HEK293 (cell line): ENCODE measurements around the gene IFT43.

ENCODE experiments used
- CTCF ChIA-PET: fragments of 350-600 bp; formaldehyde crosslinking; extraction: SDS; loops from one replicate; lab custom pipeline; 2021; ENCODE audit warnings: antibody characterized with exemption; lab: Yijun Ruan, JAX
- POLR2A ChIA-PET: fragments of 300-600 bp; formaldehyde crosslinking; extraction: SDS; loops from one replicate; lab custom pipeline; 2020; ENCODE audit warnings: antibody characterized with exemption, inconsistent platforms; lab: Yijun Ruan, JAX
- H3K27ac ChIP-seq: fragments of 200-500 bp; sonication (Bioruptor generic); 2 replicates; pipeline ENCODE4 v1.5.1; 2014; ENCODE audit warnings: low read depth, low read length, control low read depth, inconsistent platforms; ENCODE audit errors: extremely low read depth
- H3K36me3 ChIP-seq, 2 experiments: fragments of 200-500 bp in 1 of 2; sonication (Bioruptor generic) in 1 of 2; 1 replicate in 1 of 2; 2 replicates in 1 of 2; pipeline ENCODE4 v1.5.1; 2014 to 2017; ENCODE audit warnings: inconsistent platforms in 2 of 2, low read length in 2 of 2; ENCODE audit not compliant: control insufficient read depth in 2 of 2, insufficient read depth in 1 of 2
- H3K4me1 ChIP-seq: fragments of 200-500 bp; sonication (Bioruptor generic); 2 replicates; pipeline ENCODE4 v1.5.1; 2014; ENCODE audit warnings: mild to moderate bottlenecking, low read length, inconsistent platforms; ENCODE audit not compliant: control insufficient read depth, insufficient read depth
- H3K4me3 ChIP-seq: 2 replicates; pipeline ENCODE4 v1.5.1; 2011; ENCODE audit warnings: low read depth, mild to moderate bottlenecking, control low read depth, low read length, moderate library complexity
- H3K9me3 ChIP-seq: fragments of 200-500 bp; sonication (Bioruptor generic); 2 replicates; pipeline ENCODE4 v1.5.1; 2014; ENCODE audit warnings: low read depth, low read length, inconsistent platforms; ENCODE audit not compliant: control insufficient read depth, insufficient read depth
- GLI2 ChIP-seq: fragments of 450-650 bp; formaldehyde crosslinking; IDR thresholded peaks from 2 replicates; pipeline ENCODE4; 2017; ENCODE audit warnings: missing biosample characterization, missing genetic modification characterization, low read depth, borderline replicate concordance
- HOXA7 ChIP-seq: sonication (generic); formaldehyde crosslinking; IDR thresholded peaks from 2 replicates; pipeline ENCODE4 v1.8.1; 2022; ENCODE audit warnings: missing genetic modification reagents, borderline replicate concordance
- KLF10 ChIP-seq: fragments of 450-650 bp; IDR thresholded peaks from 2 replicates; pipeline ENCODE4 v1.5.1; 2018; ENCODE audit warnings: missing biosample characterization, mild to moderate bottlenecking, missing genetic modification characterization
- MEIS1 ChIP-seq: sonication (generic); formaldehyde crosslinking; IDR thresholded peaks from 2 replicates; pipeline ENCODE4 v1.8.1; 2022; ENCODE audit warnings: missing genetic modification reagents, mild to moderate bottlenecking, borderline replicate concordance
- OSR2 ChIP-seq: fragments of 450-650 bp; formaldehyde crosslinking; IDR thresholded peaks from 2 replicates; pipeline ENCODE4 v1.5.1; 2016; ENCODE audit warnings: missing biosample characterization, missing genetic modification characterization
- OVOL3 ChIP-seq: fragments of 450-650 bp; formaldehyde crosslinking; IDR thresholded peaks from 2 replicates; pipeline ENCODE4 v1.5.1; 2016; ENCODE audit warnings: missing biosample characterization, missing genetic modification characterization
- PRDM1 ChIP-seq: fragments of 450-650 bp; formaldehyde crosslinking; IDR thresholded peaks from 2 replicates; pipeline ENCODE4; 2016; ENCODE audit warnings: missing biosample characterization, missing genetic modification characterization
- ZFP37 ChIP-seq: fragments of 450-650 bp; formaldehyde crosslinking; IDR thresholded peaks from 2 replicates; pipeline ENCODE4 v1.5.1; 2016; ENCODE audit warnings: missing biosample characterization, missing genetic modification characterization
- ZNF132 ChIP-seq: fragments of 450-650 bp; formaldehyde crosslinking; IDR thresholded peaks from 2 replicates; pipeline ENCODE4 v1.5.1; 2017; ENCODE audit warnings: missing biosample characterization, missing genetic modification characterization, borderline replicate concordance
- ZNF133 ChIP-seq: fragments of 450-650 bp; formaldehyde crosslinking; IDR thresholded peaks from 2 replicates; pipeline ENCODE4 v1.5.1; 2016; ENCODE audit warnings: missing biosample characterization, missing genetic modification characterization
- ZNF146 ChIP-seq: fragments of 450-650 bp; formaldehyde crosslinking; IDR thresholded peaks from 2 replicates; pipeline ENCODE4 v1.5.1; 2016; ENCODE audit warnings: missing biosample characterization, missing genetic modification characterization
- ZNF19 ChIP-seq: fragments of 450-650 bp; formaldehyde crosslinking; IDR thresholded peaks from 2 replicates; pipeline ENCODE4; 2016; ENCODE audit warnings: missing biosample characterization, missing genetic modification characterization, low read depth
- ZNF202 ChIP-seq: fragments of 450-650 bp; formaldehyde crosslinking; IDR thresholded peaks from 2 replicates; pipeline ENCODE4 v1.5.1; 2016; ENCODE audit warnings: missing biosample characterization, missing genetic modification characterization, borderline replicate concordance
- ZNF292 ChIP-seq: fragments of 450-650 bp; formaldehyde crosslinking; IDR thresholded peaks from 2 replicates; pipeline ENCODE4 v1.5.1; 2016; ENCODE audit warnings: low read depth, missing biosample characterization, missing genetic modification characterization, borderline replicate concordance
- ZNF311 ChIP-seq: fragments of 450-650 bp; formaldehyde crosslinking; IDR thresholded peaks from 2 replicates; pipeline ENCODE4 v1.5.1; 2017; ENCODE audit warnings: missing biosample characterization, missing genetic modification characterization, borderline replicate concordance
- ZNF350 ChIP-seq: fragments of 450-650 bp; formaldehyde crosslinking; IDR thresholded peaks from 2 replicates; pipeline ENCODE4 v1.5.0; 2017; ENCODE audit warnings: missing biosample characterization, mild to moderate bottlenecking, missing genetic modification characterization
- ZNF37A ChIP-seq: fragments of 450-650 bp; IDR thresholded peaks from 2 replicates; pipeline ENCODE4 v1.5.1; 2018; ENCODE audit warnings: missing biosample characterization, missing genetic modification characterization
- ZNF394 ChIP-seq: fragments of 450-650 bp; formaldehyde crosslinking; IDR thresholded peaks from 2 replicates; pipeline ENCODE4 v1.5.1; 2016; ENCODE audit warnings: missing biosample characterization, missing genetic modification characterization, mild to moderate bottlenecking, moderate library complexity, borderline replicate concordance
- ZNF416 ChIP-seq: fragments of 450-650 bp; formaldehyde crosslinking; IDR thresholded peaks from 2 replicates; pipeline ENCODE4 v1.5.1; 2016; ENCODE audit warnings: missing biosample characterization, missing genetic modification characterization
- ZNF423 ChIP-seq: fragments of 450-650 bp; formaldehyde crosslinking; IDR thresholded peaks from 2 replicates; pipeline ENCODE4 v1.5.1; 2016; ENCODE audit warnings: missing biosample characterization, missing genetic modification characterization
- ZNF558 ChIP-seq: fragments of 450-650 bp; formaldehyde crosslinking; IDR thresholded peaks from 2 replicates; pipeline ENCODE4 v1.5.1; 2016; ENCODE audit warnings: missing biosample characterization, missing genetic modification characterization
- ZNF571 ChIP-seq: fragments of 450-650 bp; formaldehyde crosslinking; IDR thresholded peaks from 2 replicates; pipeline ENCODE4 v1.5.0; 2017; ENCODE audit warnings: missing biosample characterization, missing genetic modification characterization
- ZNF664 ChIP-seq: fragments of 450-650 bp; formaldehyde crosslinking; IDR thresholded peaks from 2 replicates; pipeline ENCODE4 v1.5.1; 2016; ENCODE audit warnings: missing biosample characterization, missing genetic modification characterization
- ZNF670 ChIP-seq: fragments of 450-650 bp; formaldehyde crosslinking; IDR thresholded peaks from 2 replicates; pipeline ENCODE4 v1.5.1; 2016; ENCODE audit warnings: missing biosample characterization, missing genetic modification characterization, low read depth
- ZNF776 ChIP-seq: fragments of 450-650 bp; formaldehyde crosslinking; IDR thresholded peaks from 2 replicates; pipeline ENCODE4 v1.5.0; 2017; ENCODE audit warnings: missing biosample characterization, missing genetic modification characterization, borderline replicate concordance
- ZSCAN30 ChIP-seq: fragments of 450-650 bp; IDR thresholded peaks from 2 replicates; pipeline ENCODE4 v1.5.1; 2018; ENCODE audit warnings: missing biosample characterization, mild to moderate bottlenecking, missing genetic modification characterization, moderate library complexity
- TF ChIP-seq, protein P1 (sequence below): fragments of 450-650 bp; formaldehyde crosslinking; IDR thresholded peaks from 2 replicates; pipeline ENCODE4 v1.5.1; 2017; ENCODE audit warnings: missing biosample characterization, missing genetic modification characterization
- TF ChIP-seq, protein P2 (sequence below): fragments of 450-650 bp; formaldehyde crosslinking; IDR thresholded peaks from 2 replicates; pipeline ENCODE4 v1.5.1; 2017; ENCODE audit warnings: missing biosample characterization, missing genetic modification characterization

Gene IFT43

DNA sequence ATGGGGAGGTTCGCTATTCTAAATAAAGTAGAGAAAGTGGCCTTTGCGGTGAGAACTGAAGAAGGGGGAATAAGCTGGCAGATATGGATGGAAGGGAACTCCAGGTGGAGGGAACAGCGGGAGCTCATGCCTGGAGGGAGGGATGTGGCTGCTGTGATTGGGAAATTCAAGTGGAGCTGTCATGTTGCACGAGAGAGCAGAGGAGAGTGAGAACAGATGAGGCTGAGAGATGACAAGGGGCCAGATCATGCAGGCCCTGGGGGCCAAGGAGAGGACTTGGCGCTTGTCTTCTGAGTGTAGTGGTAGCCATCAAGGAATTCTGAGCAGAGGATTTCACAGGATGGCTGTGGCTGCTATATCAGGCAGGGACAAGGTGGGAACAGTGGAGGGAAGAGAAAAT lies 38.8 kb upstream of the IFT43 start:
- H3K9me3 ChIP-seq = no peaks in the 10 kb centered on the region
- TF ChIP-seq ZFP37 (no peak), ZNF19 (tag by site-specific recombination) (no peak), ZNF664 (no peak), ZNF350 (tag by site-specific recombination) (no peak), ZNF423 (no peak), PRDM1 (tag by site-specific recombination) (no peak), KLF10 (tag by site-specific recombination) (no peak), ZNF394 (tag by site-specific recombination) (no peak), GLI2 (tag by site-specific recombination) (no peak), ZNF416 (tag by site-specific recombination) (no peak), ZNF558 (tag by site-specific recombination) (no peak), ZSCAN30 (no peak)
- TF ChIP-seq, protein P1, sequence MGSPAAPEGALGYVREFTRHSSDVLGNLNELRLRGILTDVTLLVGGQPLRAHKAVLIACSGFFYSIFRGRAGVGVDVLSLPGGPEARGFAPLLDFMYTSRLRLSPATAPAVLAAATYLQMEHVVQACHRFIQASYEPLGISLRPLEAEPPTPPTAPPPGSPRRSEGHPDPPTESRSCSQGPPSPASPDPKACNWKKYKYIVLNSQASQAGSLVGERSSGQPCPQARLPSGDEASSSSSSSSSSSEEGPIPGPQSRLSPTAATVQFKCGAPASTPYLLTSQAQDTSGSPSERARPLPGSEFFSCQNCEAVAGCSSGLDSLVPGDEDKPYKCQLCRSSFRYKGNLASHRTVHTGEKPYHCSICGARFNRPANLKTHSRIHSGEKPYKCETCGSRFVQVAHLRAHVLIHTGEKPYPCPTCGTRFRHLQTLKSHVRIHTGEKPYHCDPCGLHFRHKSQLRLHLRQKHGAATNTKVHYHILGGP (tag by site-specific recombination) = no peak
- TF ChIP-seq, all 188 proteins: peak for 0
- Histone ChIP-seq H3K27ac (no peak overlapping the region), H3K36me3 (no peaks in the 10 kb centered on the region; a peak in 1 of 3 replicates), H3K4me3 (no peak overlapping the region), H3K4me1 (no peaks in the 10 kb centered on the region)
- POLR2A ChIA-PET = no interaction called here
- CTCF ChIA-PET = interaction anchor here (0.5 kb wide), 1 partner anchor 168 kb away, joined by 3 read pairs; no protein-coding TSS in a partner anchor

DNA sequence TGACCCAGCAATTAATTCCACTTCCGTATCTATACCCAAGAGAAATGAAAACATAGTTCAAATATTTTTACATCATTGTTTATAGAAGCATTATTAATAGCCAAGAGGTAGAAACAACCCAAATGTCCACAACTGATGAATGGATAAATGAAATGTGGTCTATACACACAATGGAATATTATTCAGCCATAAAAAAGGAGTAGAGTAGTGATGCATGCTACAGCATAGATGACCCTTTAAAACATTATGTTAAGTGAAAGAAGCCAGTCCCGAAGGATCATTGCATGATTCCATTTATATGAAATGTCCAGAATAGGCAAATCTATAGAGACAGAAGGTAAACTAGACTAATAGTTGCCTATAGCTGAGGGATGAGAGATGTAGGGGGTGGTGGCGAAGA lies 33.1 kb upstream of the IFT43 start:
- TF ChIP-seq ZNF133 (tag by site-specific recombination) = no peak
- no peak for TF ChIP-seq GLI2 (tag by site-specific recombination)
- no peak for TF ChIP-seq ZNF292
- no peak for TF ChIP-seq ZNF571
- peak; percentile 62 for TF ChIP-seq ZNF146
- no peaks in the 10 kb centered on the region for H3K9me3 ChIP-seq
- no peak overlapping the region for H3K27ac ChIP-seq
- H3K4me3 ChIP-seq = no peak overlapping the region
- no peaks in the 10 kb centered on the region for H3K4me1 ChIP-seq
- H3K36me3 ChIP-seq = no peaks in the 10 kb centered on the region; a peak in 1 of 3 replicates
- CTCF ChIA-PET = no interaction called here
- POLR2A ChIA-PET = no interaction called here

DNA sequence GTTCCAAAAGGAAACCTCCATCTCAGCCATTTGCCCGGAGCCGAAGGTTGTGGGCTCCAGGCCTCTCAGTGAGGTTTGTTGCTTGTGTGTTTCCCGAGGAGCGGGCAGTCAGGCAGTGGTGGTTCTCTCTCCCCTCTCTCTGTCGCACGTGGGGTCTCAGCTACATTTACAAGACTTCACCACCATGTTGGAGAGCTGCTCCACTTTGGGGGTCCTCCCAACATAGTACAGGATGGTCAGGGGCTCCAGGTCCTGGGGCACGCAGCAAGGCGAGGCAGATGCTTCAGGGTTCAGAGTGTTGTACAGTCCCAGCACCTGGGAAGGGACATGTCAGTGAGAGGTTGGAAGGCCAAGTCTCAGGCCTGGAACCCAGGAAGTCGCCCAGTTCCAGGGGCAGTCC lies 26.5 kb upstream of the IFT43 start:
- no peaks in the 10 kb centered on the region for H3K4me1 ChIP-seq
- ChIA-PET POLR2A (no interaction called here), CTCF (no interaction called here)
- no peak overlapping the region for H3K27ac ChIP-seq
- TF ChIP-seq PRDM1 (tag by site-specific recombination) (no peak), ZNF202 (tag by site-specific recombination) (no peak), ZNF311 (tag by site-specific recombination) (no peak), ZNF670 (tag by site-specific recombination) (no peak), HOXA7 (no peak), ZNF571 (no peak), OVOL3 (tag by site-specific recombination) (no peak), ZNF664 (no peak), ZNF132 (tag by site-specific recombination) (no peak), ZNF37A (tag by site-specific recombination) (no peak), OSR2 (tag by site-specific recombination) (no peak), MEIS1 (CRISPR knock-in tag) (no peak), ZNF776 (tag by site-specific recombination) (no peak)
- TF ChIP-seq, protein P2, sequence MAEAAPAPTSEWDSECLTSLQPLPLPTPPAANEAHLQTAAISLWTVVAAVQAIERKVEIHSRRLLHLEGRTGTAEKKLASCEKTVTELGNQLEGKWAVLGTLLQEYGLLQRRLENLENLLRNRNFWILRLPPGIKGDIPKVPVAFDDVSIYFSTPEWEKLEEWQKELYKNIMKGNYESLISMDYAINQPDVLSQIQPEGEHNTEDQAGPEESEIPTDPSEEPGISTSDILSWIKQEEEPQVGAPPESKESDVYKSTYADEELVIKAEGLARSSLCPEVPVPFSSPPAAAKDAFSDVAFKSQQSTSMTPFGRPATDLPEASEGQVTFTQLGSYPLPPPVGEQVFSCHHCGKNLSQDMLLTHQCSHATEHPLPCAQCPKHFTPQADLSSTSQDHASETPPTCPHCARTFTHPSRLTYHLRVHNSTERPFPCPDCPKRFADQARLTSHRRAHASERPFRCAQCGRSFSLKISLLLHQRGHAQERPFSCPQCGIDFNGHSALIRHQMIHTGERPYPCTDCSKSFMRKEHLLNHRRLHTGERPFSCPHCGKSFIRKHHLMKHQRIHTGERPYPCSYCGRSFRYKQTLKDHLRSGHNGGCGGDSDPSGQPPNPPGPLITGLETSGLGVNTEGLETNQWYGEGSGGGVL (tag by site-specific recombination) = no peak
- peaks cover 0 to 5% of the 10 kb centered on the region in 2 experiments; a peak in 1 of 3 replicates for H3K36me3 ChIP-seq
- no peaks in the 10 kb centered on the region for H3K9me3 ChIP-seq
- no peak overlapping the region for H3K4me3 ChIP-seq
